ENCODE data around the gene GRID2. TPM values are rescaled to one million over a fixed set of nuclear protein-coding genes. Genes with fewer than 3 reads are reported as not detected.

GRID2 gene
- total and polyA plus RNA-seq, 4 donors, result under 0.01 to 0.02 TPM; not detected in 2

GRCh38 chr4:92268642-92269041 lies 35.1 kb upstream of the GRID2 start:
- Histone ChIP-seq H3K27ac (ENCODE audit: low read depth in 1 of 2, low read length in 2 of 2) (no peak overlapping the region), H3K27me3 (ENCODE audit: control insufficient read depth in 4 of 4, insufficient read depth in 4 of 4, low read length in 3 of 4) (no peaks in the 10 kb centered on the region), H3K9me3 (ENCODE audit: control insufficient read depth in 4 of 4, low read length in 3 of 4) (no peaks in the 10 kb centered on the region), H3K9ac (ENCODE audit: low read depth in 1 of 2, low read length in 2 of 2) (no peak overlapping the region), H3K4me1 (ENCODE audit: control insufficient read depth in 4 of 4, insufficient read depth in 4 of 4, low read length in 3 of 4) (no peaks in the 10 kb centered on the region), H3K4me3 (ENCODE audit: low read depth in 1 of 3, low read length in 3 of 3) (no peak overlapping the region), H3K36me3 (ENCODE audit: control insufficient read depth in 4 of 4, insufficient read depth in 3 of 4, low read depth in 1 of 4, low read length in 3 of 4) (no peaks in the 10 kb centered on the region)
- 87% methylated on average over 4 of the region's 4 CpGs for WGBS
- TF ChIP-seq, protein P1, sequence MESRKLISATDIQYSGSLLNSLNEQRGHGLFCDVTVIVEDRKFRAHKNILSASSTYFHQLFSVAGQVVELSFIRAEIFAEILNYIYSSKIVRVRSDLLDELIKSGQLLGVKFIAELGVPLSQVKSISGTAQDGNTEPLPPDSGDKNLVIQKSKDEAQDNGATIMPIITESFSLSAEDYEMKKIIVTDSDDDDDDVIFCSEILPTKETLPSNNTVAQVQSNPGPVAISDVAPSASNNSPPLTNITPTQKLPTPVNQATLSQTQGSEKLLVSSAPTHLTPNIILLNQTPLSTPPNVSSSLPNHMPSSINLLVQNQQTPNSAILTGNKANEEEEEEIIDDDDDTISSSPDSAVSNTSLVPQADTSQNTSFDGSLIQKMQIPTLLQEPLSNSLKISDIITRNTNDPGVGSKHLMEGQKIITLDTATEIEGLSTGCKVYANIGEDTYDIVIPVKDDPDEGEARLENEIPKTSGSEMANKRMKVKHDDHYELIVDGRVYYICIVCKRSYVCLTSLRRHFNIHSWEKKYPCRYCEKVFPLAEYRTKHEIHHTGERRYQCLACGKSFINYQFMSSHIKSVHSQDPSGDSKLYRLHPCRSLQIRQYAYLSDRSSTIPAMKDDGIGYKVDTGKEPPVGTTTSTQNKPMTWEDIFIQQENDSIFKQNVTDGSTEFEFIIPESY (IDR thresholded peaks at IDR 0.05), result no peak
- no peak for TF ChIP-seq RXRA (IDR thresholded peaks at IDR 0.05)
- no peak for TF ChIP-seq JUND (IDR thresholded peaks at IDR 0.05)
- no peak for TF ChIP-seq HNF4G (IDR thresholded peaks at IDR 0.05)
- no peak for TF ChIP-seq SP1 (IDR thresholded peaks at IDR 0.05)
- no peak for TF ChIP-seq YY1 (IDR thresholded peaks at IDR 0.05)
- no peak for TF ChIP-seq CTCF (IDR thresholded peaks at IDR 0.05; ENCODE audit: low read depth, low read length, missing input control)
- no peak for TF ChIP-seq HNF4A (conservative IDR thresholded peaks at IDR 0.05)
- TF ChIP-seq, protein P2, sequence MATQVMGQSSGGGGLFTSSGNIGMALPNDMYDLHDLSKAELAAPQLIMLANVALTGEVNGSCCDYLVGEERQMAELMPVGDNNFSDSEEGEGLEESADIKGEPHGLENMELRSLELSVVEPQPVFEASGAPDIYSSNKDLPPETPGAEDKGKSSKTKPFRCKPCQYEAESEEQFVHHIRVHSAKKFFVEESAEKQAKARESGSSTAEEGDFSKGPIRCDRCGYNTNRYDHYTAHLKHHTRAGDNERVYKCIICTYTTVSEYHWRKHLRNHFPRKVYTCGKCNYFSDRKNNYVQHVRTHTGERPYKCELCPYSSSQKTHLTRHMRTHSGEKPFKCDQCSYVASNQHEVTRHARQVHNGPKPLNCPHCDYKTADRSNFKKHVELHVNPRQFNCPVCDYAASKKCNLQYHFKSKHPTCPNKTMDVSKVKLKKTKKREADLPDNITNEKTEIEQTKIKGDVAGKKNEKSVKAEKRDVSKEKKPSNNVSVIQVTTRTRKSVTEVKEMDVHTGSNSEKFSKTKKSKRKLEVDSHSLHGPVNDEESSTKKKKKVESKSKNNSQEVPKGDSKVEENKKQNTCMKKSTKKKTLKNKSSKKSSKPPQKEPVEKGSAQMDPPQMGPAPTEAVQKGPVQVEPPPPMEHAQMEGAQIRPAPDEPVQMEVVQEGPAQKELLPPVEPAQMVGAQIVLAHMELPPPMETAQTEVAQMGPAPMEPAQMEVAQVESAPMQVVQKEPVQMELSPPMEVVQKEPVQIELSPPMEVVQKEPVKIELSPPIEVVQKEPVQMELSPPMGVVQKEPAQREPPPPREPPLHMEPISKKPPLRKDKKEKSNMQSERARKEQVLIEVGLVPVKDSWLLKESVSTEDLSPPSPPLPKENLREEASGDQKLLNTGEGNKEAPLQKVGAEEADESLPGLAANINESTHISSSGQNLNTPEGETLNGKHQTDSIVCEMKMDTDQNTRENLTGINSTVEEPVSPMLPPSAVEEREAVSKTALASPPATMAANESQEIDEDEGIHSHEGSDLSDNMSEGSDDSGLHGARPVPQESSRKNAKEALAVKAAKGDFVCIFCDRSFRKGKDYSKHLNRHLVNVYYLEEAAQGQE (IDR thresholded peaks at IDR 0.05), result no peak
- TF ChIP-seq FOXA1 (IDR thresholded peaks at IDR 0.05), result no peak
- no peak for TF ChIP-seq MAX (IDR thresholded peaks at IDR 0.05)
- no peak for TF ChIP-seq RAD21 (IDR thresholded peaks at IDR 0.05)
- TF ChIP-seq TAF1 (conservative IDR thresholded peaks at IDR 0.05), result no peak
- TF ChIP-seq NR2F2 (IDR thresholded peaks at IDR 0.05), result no peak
- TF ChIP-seq FOXA2 (IDR thresholded peaks at IDR 0.05), result no peak
- no peak for TF ChIP-seq EGR1 (IDR thresholded peaks at IDR 0.05; ENCODE audit: low read depth in 2 of 2)
- TF ChIP-seq GABPA (IDR thresholded peaks at IDR 0.05 in 1 of 2, conservative IDR thresholded peaks at IDR 0.05 in 1 of 2), result no peak
- TF ChIP-seq, protein P3, sequence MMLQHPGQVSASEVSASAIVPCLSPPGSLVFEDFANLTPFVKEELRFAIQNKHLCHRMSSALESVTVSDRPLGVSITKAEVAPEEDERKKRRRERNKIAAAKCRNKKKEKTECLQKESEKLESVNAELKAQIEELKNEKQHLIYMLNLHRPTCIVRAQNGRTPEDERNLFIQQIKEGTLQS (IDR thresholded peaks at IDR 0.05), result no peak
- DNase-seq (ENCODE audit: low spot score), result no peak

All from liver (tissue), 9 donors.